Measurements from ENCODE around the gene ZNF48. TPM values are rescaled to one million over a fixed set of nuclear protein-coding genes. Genes with fewer than 3 reads are reported as not detected.
A peak's percentile ranks its signal among the peaks of the same experiment; 100 is the strongest.

Gene ZNF48
- total RNA-seq, 1 donor from 2014 or later, result 14.2 TPM

GRCh38 chr16:30358577-30358936 lies 36.7 kb upstream of the ZNF48 start:
- no peak for DNase-seq (ENCODE audit: low spot score)

DNA sequence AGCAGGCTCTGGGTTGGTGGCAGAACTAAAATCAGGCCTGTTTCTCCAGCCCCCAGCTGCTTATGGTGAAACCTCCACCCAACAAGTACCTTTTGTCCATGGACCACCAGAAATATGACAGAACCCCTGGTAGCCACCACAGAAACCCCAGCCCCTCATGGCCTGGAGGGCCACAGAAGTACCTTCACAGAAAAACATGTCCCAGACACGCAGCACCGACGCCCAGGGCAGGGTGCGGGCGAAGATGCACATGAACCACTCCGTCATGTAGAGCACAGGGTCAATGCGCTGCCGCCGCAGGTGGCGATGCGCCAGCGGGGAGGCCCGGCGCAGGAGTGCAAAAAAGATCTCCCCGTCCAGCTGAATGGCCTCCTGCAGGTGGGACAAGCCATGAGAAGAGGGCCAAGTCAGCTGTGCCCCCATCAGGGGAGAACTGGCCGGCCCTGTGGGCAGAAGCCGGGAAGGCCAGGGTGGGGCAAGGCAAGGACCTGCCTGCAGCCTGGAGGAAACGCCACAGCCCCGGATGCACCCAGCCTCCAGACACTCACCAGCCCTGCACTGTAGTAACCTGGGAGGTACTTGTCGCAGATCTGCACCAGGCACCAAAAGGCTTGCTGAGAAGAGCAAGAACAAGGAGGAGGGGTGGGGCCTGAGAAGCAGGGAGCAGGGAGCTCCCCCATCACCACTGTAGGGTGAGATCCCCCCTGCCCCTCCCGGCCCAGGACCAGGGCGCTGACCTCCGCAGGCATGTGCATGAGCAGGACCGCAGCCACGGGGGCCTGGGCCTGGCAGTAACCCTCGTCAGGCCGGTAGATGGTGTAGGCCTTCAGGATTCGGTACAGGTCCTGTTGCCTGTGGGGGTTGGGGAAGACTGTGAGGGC lies 36.0 kb upstream of the ZNF48 start:
- no peak for DNase-seq (ENCODE audit: low spot score)

GRCh38 chr16:30359871-30360170 lies 35.4 kb upstream of the ZNF48 start:
- DNase-seq (ENCODE audit: low spot score), result no peak

DNA sequence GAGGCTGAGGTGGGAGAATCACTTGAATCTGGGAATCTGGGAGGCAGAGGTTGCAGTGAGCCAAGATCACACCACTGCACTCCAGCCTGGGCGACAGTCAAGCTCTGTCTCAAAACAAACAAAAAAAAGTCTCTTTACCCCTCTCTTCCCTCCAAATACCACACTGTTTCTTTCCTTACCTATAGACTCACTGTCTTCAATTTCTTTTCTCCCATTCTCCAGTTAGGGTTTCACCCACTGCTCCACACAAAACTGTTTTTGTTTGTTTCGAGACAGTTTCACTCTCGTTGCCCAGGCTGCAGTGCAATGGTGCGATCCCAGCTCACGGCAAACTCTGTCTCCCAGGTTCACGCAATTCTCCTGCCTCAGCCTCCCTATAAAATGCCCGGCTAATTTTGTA lies 34.0 kb upstream of the ZNF48 start:
- no peak for DNase-seq (ENCODE audit: low spot score)

DNA sequence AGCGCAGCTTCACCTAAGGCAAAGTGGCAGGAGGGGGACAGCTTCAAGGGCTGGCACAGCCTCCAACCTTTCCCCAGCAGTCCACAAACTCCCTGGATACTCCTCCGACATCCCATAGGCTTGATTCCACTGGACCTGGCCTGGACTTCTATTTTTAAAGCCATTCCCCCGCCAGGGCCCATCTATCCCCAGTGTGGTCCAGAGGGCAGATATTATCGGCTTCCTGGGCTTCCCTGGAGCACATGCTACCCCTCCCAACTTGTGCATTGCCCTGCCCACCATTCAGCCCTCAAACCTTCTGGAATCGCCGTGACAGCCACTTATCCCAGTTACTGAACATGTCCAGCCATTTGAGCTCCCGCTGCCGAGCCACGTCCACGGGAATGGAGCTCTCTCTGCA lies 30.0 kb upstream of the ZNF48 start:
- DNase-seq (ENCODE audit: low spot score), result no peak

- no peak for DNase-seq (ENCODE audit: low spot score)
These were observed 28.7 kb upstream of the ZNF48 start for GRCh38 chr16:30366511-30366910.

GRCh38 chr16:30367349-30368009 lies 27.7 kb upstream of the ZNF48 start:
- DNase-seq (ENCODE audit: low spot score), result no peak

- peak; percentile 40 for DNase-seq (ENCODE audit: low spot score)
These were observed 27.0 kb upstream of the ZNF48 start for GRCh38 chr16:30368122-30368791.

DNA sequence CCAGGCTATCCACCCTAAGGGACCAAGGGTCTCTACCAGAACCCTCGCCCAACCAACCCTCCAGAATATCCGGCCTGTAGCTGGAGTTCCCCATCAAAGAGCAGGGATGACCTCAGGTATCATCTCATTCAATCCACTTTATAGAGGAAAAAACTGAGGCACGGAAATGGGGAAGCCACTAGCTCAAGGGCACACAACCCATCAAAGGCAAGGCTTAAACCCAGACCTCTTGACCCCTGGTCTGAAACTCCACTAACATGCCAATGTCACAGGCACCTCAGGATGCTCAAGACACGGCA lies 26.5 kb upstream of the ZNF48 start:
- no peak for DNase-seq (ENCODE audit: low spot score)

- peak; percentile 22 for DNase-seq (ENCODE audit: low spot score)
These were observed 25.9 kb upstream of the ZNF48 start for GRCh38 chr16:30369091-30369937.

DNA sequence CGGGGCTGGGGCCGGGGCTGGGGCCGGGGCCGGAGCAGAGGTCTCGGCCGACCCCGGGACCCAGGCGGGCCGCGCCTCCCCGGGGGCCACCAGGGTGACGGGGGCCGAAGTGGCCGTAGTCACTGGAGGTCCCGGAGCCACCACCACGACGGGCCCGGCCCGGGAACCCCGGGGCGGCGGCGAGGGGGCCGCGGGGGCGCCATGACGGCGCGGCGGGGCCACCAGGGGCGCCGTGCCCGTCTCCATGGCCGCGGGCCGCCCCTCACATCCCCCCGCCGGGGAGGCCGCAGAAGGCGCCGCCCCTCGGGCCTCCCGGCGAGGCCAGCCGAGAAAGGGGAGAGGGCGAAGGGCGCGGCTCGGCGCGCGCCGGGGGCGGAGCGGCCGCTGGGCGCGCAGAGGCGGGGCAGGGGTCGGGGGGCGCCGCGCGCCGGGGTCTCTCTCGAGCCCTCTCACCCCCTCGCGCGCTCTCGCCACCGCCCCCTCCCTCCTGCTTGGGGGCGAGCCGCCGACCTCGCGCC lies 25.2 kb upstream of the ZNF48 start:
- no peak for DNase-seq (ENCODE audit: low spot score)

DNA sequence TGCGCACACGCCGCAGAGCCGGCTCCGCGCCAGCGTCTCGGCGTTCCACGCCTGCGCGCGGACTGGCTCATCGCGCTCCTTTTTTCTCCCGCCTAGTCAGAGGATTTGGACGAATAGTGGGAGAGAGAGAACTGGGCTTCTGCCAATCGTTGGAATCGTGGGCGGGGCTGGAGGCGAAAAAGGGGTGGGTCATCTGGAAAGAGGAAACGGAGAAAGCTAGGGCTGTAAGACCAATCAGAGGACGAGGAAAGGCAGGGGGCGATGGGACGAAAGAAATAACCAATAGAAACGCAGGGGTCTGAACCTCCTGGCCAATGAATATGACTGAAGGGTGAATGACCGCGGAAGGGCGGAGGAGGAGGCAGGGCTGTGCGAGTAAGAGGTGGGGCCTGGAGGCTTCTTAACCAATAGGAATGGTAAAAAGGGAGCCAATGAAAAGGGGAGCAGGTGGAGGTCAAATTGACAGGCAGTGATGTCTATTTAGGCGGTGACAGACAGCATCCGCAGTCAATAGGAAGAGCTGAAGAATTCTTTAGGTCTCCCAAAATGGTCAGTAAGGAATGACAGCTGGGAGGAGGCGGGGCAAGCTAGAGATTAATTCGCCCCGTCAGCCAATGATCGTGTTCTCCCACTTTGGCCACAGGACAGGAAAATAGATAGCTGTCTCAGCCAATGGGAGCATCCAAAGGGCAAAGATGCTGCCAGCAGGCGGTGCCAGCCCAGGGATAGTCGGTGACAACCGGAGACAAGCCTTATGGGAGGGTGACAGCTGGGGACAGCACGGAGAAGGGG lies 24.6 kb upstream of the ZNF48 start, which contains the start of gene TBC1D10B:
Gene TBC1D10B, minus strand, starts transcription at position 39 of the 792 bp plus-strand sequence. CDS start 311 bp downstream, outside the sequence.
- peak; percentile 100 for DNase-seq (ENCODE audit: low spot score)

DNA sequence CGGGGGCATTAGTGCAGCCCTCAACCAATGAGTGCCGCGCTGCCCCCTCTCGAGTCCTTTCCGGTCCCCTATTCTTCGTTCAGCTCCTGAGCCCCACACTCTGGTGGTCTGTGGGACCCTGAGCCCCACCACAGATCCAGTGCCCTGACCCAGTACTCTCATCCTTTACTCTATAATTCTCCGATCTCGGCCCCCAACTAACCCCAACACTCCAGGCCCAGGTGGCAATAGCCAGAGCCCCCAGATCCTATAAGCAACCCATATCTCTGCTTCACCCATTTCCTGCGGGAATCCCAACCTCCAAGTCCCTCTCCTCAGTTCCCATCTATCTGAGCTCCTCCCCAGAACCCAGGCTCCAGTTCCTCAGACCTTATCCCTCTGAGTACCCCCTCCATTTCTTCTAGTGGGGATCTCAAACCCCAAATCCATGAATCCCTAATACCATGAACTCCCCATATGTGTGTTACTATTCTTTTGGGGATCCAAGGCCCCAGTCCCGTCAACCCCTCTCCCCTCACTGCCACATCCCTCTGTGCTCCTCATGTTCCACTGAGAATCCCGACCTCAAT lies 23.9 kb upstream of the ZNF48 start:
- DNase-seq (ENCODE audit: low spot score), result no peak

- DNase-seq (ENCODE audit: low spot score), result no peak
These were observed 23.0 kb upstream of the ZNF48 start for GRCh38 chr16:30372038-30372712.

DNA sequence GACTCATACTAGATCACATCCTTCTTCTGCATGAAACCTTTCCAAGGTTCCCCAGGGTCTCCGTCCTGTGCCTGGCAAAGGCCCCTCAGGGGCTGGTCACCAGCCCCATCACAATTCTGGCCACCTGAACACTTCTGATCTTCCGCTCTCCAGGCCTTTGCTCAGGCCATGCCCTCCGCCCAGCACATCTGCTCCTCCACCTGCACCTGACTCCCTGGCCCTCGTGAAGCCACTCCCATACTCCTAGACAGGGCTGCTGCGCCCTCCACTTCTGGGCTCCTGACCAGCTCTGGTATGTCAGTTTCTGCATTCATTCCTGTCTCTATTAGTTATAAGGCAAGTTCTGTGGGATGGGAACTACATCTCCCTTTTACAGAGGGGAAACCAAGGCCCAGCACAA lies 22.5 kb upstream of the ZNF48 start:
- DNase-seq (ENCODE audit: low spot score), result no peak

GRCh38 chr16:30374538-30374937 lies 20.7 kb upstream of the ZNF48 start, which contains the start of gene MYL11:
MYL11 (plus strand) TSS chr16:30374802; CDS start chr16:30374858, 56 bp downstream.
- no peak for DNase-seq (ENCODE audit: low spot score)

- no peak for DNase-seq (ENCODE audit: low spot score)
These were observed 19.4 kb upstream of the ZNF48 start for GRCh38 chr16:30375864-30376263.

- peak; percentile 65 for DNase-seq (ENCODE audit: low spot score)
These were observed 18.7 kb upstream of the ZNF48 start for GRCh38 chr16:30376461-30376902.

GRCh38 chr16:30377050-30377811 lies 18.0 kb upstream of the ZNF48 start:
- DNase-seq (ENCODE audit: low spot score), result no peak

Data from umbilical cord (tissue), 2 donors.